ENCODE results near the gene TTLL6.

TTLL6 gene

DNA sequence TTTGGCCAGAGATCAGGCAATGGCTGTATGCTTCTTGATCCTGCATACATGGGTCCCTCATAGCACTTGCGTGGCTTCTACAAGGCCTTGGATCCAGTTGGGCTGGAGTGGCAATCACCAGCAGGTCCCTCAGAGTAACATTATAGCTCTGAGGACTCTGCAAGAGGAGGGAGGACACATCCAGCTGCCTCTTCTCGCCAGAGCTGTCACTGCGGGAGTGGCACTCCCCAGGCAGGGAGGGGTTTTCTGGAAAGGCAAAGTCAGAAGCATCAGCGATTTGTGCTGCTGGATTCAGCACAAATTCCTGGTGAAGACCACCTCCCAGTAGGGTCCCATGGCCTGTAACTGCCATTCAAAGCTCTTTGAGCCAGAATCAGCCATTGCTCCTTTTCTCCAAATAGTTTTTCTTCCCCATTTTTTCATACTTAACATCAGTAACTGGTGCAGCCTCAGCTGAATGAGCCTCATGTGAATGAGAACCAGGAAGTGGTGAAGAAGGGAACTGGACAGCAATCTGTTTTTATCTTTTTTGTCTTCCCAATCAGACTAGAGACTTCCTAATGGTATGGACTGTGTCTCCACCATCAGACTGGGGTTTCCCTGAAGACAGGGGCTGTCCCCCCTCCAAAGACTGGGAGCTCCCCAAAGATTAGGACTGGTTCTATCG, 47.9 kb downstream of the TTLL6 start (continued):
- TF ChIP-seq ZNF366 (tag by site-specific recombination; conservative IDR thresholded peaks at IDR 0.05) (no peak), ZNF501 (tag by site-specific recombination; IDR thresholded peaks at IDR 0.05) (no peak), BCL11A (tag by site-specific recombination; IDR thresholded peaks at IDR 0.05; ENCODE audit: low read depth) (no peak), ZNF155 (tag by site-specific recombination; IDR thresholded peaks at IDR 0.05) (no peak)
- TF ChIP-seq, protein P1, sequence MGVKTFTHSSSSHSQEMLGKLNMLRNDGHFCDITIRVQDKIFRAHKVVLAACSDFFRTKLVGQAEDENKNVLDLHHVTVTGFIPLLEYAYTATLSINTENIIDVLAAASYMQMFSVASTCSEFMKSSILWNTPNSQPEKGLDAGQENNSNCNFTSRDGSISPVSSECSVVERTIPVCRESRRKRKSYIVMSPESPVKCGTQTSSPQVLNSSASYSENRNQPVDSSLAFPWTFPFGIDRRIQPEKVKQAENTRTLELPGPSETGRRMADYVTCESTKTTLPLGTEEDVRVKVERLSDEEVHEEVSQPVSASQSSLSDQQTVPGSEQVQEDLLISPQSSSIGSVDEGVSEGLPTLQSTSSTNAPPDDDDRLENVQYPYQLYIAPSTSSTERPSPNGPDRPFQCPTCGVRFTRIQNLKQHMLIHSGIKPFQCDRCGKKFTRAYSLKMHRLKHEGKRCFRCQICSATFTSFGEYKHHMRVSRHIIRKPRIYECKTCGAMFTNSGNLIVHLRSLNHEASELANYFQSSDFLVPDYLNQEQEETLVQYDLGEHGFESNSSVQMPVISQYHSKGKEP (tag by site-specific recombination; IDR thresholded peaks at IDR 0.05): no peak

DNA sequence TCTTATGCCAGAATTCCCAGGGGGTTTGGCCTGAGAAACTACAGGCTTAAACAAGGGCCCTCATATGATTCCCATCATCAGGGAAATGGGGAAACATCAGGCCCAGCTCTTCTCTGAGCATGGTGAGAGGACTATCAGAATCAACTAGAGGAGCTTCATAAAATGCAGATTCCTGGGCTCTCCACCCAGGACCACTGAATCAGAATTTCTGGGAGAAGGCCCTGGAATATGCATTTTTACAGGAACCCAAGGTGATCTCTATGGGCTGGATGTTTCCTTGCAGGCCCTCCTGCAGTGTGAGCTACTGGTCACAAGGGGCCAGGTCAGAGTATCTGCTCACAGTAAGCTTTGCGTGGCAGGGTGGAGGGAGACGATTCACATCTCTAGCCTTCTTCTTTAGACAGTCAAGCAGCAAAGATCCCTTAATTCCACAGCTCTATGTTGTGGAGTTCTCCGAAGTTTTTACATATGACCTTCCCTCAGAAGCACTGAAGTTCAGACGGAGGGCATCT, 49.7 kb downstream of the TTLL6 start:
- H3K9me3 ChIP-seq (ENCODE audit: control insufficient read depth, insufficient read depth, low read depth, low read length): no peaks in the 10 kb centered on the region
- POLR2A ChIA-PET: no interaction called here
- CTCF ChIA-PET: interaction anchor here (1.1 to 3.8 kb wide), 4 partner anchors 22 to 111 kb away, joined by 3 to 35 read pairs (median 6); no protein-coding TSS in a partner anchor

DNA sequence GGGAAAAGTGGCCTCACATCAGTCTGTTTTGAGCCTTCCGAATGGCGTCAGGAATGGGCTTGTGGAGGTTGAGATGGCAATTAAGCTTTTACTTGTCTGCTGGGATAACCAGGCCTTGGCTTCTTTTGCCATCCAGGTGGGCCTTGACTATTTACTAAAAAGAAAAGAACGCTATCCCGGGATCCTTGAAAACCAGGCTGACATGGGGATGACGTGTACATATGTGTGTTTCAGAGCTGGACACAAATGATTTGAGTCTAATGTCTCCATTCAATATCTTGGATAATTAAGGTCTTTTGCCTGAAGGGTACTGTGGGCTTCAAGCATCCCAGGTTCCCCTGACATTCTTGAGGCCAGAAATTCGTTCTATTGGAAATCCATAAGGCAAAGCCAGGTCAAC, 55.9 kb downstream of the TTLL6 start:
- Histone ChIP-seq H3K27ac (ENCODE audit: extremely low read depth, low read depth, low read length) (no peak overlapping the region), H3K36me3 (ENCODE audit: control insufficient read depth in 2 of 2, insufficient read depth in 1 of 2, low read length in 2 of 2) (no peaks in the 10 kb centered on the region), H3K4me1 (ENCODE audit: control insufficient read depth, insufficient read depth, low read length) (no peaks in the 10 kb centered on the region), H3K9me3 (ENCODE audit: control insufficient read depth, insufficient read depth, low read depth, low read length) (no peaks in the 10 kb centered on the region), H3K4me3 (ENCODE audit: low read depth, low read length) (no peak overlapping the region)
- POLR2A ChIA-PET: no interaction called here
- TF ChIP-seq BCL11B (tag by site-specific recombination; IDR thresholded peaks at IDR 0.05; ENCODE audit: low read depth) (no peak), HOXA7 (CRISPR knock-in tag; IDR thresholded peaks at IDR 0.05; ENCODE audit: borderline replicate concordance) (no peak), ZNF2 (tag by site-specific recombination; IDR thresholded peaks at IDR 0.05) (no peak), ZNF555 (tag by site-specific recombination; conservative IDR thresholded peaks at IDR 0.05) (no peak), KLF7 (tag by site-specific recombination; IDR thresholded peaks at IDR 0.05; ENCODE audit: borderline replicate concordance) (no peak), SP3 (tag by site-specific recombination; IDR thresholded peaks at IDR 0.05) (no peak), ZNF571 (tag by site-specific recombination; IDR thresholded peaks at IDR 0.05) (no peak)
- TF ChIP-seq, protein P2, sequence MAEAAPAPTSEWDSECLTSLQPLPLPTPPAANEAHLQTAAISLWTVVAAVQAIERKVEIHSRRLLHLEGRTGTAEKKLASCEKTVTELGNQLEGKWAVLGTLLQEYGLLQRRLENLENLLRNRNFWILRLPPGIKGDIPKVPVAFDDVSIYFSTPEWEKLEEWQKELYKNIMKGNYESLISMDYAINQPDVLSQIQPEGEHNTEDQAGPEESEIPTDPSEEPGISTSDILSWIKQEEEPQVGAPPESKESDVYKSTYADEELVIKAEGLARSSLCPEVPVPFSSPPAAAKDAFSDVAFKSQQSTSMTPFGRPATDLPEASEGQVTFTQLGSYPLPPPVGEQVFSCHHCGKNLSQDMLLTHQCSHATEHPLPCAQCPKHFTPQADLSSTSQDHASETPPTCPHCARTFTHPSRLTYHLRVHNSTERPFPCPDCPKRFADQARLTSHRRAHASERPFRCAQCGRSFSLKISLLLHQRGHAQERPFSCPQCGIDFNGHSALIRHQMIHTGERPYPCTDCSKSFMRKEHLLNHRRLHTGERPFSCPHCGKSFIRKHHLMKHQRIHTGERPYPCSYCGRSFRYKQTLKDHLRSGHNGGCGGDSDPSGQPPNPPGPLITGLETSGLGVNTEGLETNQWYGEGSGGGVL (tag by site-specific recombination; IDR thresholded peaks at IDR 0.05): no peak
- CTCF ChIA-PET: interaction anchor here (0.5 to 2.2 kb wide), 5 partner anchors 37 to 142 kb away, joined by 4 to 14 read pairs (median 5); no protein-coding TSS in a partner anchor

More for the DNA sequence above, 49.7 kb downstream of the TTLL6 start:
- H3K36me3 ChIP-seq (ENCODE audit: control insufficient read depth in 2 of 2, insufficient read depth in 1 of 2, low read length in 2 of 2): no peaks in the 10 kb centered on the region
- peak; percentile 59 for TF ChIP-seq ZBTB20 (tag by site-specific recombination; IDR thresholded peaks at IDR 0.05)
- TF ChIP-seq ZNF521 (tag by site-specific recombination; IDR thresholded peaks at IDR 0.05): no peak
- H3K27ac ChIP-seq (ENCODE audit: extremely low read depth, low read depth, low read length): no peak overlapping the region
- H3K4me3 ChIP-seq (ENCODE audit: low read depth, low read length): no peak overlapping the region
- H3K4me1 ChIP-seq (ENCODE audit: control insufficient read depth, insufficient read depth, low read length): no peaks in the 10 kb centered on the region

DNA sequence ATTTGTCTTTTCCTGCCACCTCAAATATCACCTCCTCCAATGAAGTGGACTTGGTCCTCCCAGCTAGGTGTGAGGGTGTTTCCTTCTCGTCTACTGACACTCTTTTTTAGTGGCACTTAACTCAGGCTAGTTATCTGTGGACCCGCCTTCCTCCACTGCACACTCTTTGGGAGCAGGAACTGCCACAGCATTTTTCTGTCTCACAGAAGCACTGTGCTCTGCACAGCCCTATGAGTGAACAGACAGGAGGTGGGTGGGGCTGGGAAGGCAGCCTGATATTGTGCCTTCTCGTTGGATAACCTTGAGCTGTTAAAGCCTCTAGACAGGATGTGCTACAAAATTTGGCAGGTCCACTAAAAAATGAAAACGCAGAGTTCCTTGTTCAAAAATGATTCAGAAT, 56.6 kb downstream of the TTLL6 start:
- Histone ChIP-seq H3K9me3 (ENCODE audit: control insufficient read depth, insufficient read depth, low read depth, low read length) (no peaks in the 10 kb centered on the region), H3K4me3 (ENCODE audit: low read depth, low read length) (no peak overlapping the region), H3K27ac (ENCODE audit: extremely low read depth, low read depth, low read length) (no peak overlapping the region), H3K36me3 (ENCODE audit: control insufficient read depth in 2 of 2, insufficient read depth in 1 of 2, low read length in 2 of 2) (no peaks in the 10 kb centered on the region), H3K4me1 (ENCODE audit: control insufficient read depth, insufficient read depth, low read length) (no peaks in the 10 kb centered on the region)
- POLR2A ChIA-PET: no interaction called here
- TF ChIP-seq GLI2 (tag by site-specific recombination; IDR thresholded peaks at IDR 0.05; ENCODE audit: borderline replicate concordance, low read depth): no peak
- no peak for TF ChIP-seq ZBTB20 (tag by site-specific recombination; IDR thresholded peaks at IDR 0.05)
- TF ChIP-seq ZNF114 (tag by site-specific recombination; IDR thresholded peaks at IDR 0.05): no peak
- no peak for TF ChIP-seq ZNF670 (tag by site-specific recombination; IDR thresholded peaks at IDR 0.05; ENCODE audit: low read depth)
- TF ChIP-seq ZNF776 (tag by site-specific recombination; IDR thresholded peaks at IDR 0.05; ENCODE audit: borderline replicate concordance): no peak
- TF ChIP-seq ZNF837 (tag by site-specific recombination; IDR thresholded peaks at IDR 0.05): no peak
- TF ChIP-seq KLF10 (tag by site-specific recombination; IDR thresholded peaks at IDR 0.05): no peak
- no peak for TF ChIP-seq SCRT2 (tag by site-specific recombination; IDR thresholded peaks at IDR 0.05)
- TF ChIP-seq, protein P3, sequence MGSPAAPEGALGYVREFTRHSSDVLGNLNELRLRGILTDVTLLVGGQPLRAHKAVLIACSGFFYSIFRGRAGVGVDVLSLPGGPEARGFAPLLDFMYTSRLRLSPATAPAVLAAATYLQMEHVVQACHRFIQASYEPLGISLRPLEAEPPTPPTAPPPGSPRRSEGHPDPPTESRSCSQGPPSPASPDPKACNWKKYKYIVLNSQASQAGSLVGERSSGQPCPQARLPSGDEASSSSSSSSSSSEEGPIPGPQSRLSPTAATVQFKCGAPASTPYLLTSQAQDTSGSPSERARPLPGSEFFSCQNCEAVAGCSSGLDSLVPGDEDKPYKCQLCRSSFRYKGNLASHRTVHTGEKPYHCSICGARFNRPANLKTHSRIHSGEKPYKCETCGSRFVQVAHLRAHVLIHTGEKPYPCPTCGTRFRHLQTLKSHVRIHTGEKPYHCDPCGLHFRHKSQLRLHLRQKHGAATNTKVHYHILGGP (tag by site-specific recombination; IDR thresholded peaks at IDR 0.05): no peak
- CTCF ChIA-PET: interaction anchor here (1.0 to 2.2 kb wide), 5 partner anchors 30 to 734 kb away, joined by 3 to 14 read pairs (median 5); no protein-coding TSS in a partner anchor

All from HEK293 (cell line).